Measurements from ENCODE around the gene CIAO2B.

DNA sequence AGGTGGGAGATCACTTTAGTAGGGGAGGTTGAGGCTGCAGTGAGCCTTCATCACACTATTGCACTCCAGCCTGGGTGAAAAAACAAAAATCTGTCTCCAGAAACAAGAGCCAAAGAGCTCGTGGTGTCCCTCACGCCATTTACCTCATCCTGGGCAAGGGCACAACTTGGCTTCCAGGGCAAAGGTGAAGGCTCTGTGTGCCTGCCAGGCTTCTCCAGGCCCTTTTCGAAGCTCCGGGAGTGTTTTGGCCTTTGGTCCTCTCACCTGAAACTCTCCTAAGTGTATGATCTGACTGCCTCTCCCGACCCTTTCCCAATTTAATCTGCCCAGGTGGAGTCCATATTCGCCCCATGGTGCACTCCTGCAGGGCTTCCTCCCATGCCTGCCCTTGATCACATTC, 15.3 kb upstream of the CIAO2B start:
- TF ChIP-seq, protein P1, sequence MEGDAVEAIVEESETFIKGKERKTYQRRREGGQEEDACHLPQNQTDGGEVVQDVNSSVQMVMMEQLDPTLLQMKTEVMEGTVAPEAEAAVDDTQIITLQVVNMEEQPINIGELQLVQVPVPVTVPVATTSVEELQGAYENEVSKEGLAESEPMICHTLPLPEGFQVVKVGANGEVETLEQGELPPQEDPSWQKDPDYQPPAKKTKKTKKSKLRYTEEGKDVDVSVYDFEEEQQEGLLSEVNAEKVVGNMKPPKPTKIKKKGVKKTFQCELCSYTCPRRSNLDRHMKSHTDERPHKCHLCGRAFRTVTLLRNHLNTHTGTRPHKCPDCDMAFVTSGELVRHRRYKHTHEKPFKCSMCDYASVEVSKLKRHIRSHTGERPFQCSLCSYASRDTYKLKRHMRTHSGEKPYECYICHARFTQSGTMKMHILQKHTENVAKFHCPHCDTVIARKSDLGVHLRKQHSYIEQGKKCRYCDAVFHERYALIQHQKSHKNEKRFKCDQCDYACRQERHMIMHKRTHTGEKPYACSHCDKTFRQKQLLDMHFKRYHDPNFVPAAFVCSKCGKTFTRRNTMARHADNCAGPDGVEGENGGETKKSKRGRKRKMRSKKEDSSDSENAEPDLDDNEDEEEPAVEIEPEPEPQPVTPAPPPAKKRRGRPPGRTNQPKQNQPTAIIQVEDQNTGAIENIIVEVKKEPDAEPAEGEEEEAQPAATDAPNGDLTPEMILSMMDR (IDR thresholded peaks at IDR 0.05) = no peak
- no peak for TF ChIP-seq POLR2A (IDR thresholded peaks at IDR 0.05; ENCODE audit: low read depth)
- TF ChIP-seq EP300 (IDR thresholded peaks at IDR 0.05) = no peak

Measured in esophagus muscularis mucosa (tissue), 4 donors.